Measurements from ENCODE around the gene GSTO2.

Gene GSTO2

DNA sequence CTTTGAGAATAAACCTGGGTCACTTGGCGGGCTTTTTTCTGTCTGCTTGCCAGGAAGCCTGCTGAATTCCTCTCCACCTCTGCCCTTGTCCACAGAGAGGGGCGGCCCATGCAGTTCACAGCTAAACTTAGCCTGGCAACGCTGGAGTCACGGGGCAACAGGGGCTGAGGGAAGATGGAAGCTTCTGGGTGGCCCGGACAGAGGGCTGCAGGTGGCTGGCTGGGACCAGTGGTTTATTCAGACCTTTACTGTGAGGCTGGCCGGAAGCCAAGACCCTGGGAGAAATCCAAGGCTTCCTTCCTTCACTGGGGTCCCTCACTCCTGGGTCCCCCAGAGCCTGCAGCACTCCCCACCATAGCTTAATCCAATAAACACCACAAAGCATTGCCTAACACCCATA is 52.2 kb downstream of the GSTO2 start:
- H3K4me2 ChIP-seq (ENCODE audit: low read length): no peak overlapping the region
- H3K27ac ChIP-seq: no peak overlapping the region
- H2AFZ ChIP-seq: no peak overlapping the region
- H3K4me3 ChIP-seq (ENCODE audit: low read depth, low read length): no peak overlapping the region
- peaks cover 2% of the 10 kb centered on the region for H3K79me2 ChIP-seq
- peaks cover 7% of the 10 kb centered on the region for H3K4me1 ChIP-seq
- H3K9ac ChIP-seq: no peak overlapping the region
- TF ChIP-seq, protein P1, sequence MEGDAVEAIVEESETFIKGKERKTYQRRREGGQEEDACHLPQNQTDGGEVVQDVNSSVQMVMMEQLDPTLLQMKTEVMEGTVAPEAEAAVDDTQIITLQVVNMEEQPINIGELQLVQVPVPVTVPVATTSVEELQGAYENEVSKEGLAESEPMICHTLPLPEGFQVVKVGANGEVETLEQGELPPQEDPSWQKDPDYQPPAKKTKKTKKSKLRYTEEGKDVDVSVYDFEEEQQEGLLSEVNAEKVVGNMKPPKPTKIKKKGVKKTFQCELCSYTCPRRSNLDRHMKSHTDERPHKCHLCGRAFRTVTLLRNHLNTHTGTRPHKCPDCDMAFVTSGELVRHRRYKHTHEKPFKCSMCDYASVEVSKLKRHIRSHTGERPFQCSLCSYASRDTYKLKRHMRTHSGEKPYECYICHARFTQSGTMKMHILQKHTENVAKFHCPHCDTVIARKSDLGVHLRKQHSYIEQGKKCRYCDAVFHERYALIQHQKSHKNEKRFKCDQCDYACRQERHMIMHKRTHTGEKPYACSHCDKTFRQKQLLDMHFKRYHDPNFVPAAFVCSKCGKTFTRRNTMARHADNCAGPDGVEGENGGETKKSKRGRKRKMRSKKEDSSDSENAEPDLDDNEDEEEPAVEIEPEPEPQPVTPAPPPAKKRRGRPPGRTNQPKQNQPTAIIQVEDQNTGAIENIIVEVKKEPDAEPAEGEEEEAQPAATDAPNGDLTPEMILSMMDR (IDR thresholded peaks at IDR 0.05): no peak
- no peaks in the 10 kb centered on the region for H3K9me3 ChIP-seq (ENCODE audit: control insufficient read depth, low read length)
- H3K36me3 ChIP-seq (ENCODE audit: control insufficient read depth, insufficient read depth, low read length): no peaks in the 10 kb centered on the region
- H3K27me3 ChIP-seq (ENCODE audit: control insufficient read depth, insufficient read depth, low read length): no peaks in the 10 kb centered on the region

DNA sequence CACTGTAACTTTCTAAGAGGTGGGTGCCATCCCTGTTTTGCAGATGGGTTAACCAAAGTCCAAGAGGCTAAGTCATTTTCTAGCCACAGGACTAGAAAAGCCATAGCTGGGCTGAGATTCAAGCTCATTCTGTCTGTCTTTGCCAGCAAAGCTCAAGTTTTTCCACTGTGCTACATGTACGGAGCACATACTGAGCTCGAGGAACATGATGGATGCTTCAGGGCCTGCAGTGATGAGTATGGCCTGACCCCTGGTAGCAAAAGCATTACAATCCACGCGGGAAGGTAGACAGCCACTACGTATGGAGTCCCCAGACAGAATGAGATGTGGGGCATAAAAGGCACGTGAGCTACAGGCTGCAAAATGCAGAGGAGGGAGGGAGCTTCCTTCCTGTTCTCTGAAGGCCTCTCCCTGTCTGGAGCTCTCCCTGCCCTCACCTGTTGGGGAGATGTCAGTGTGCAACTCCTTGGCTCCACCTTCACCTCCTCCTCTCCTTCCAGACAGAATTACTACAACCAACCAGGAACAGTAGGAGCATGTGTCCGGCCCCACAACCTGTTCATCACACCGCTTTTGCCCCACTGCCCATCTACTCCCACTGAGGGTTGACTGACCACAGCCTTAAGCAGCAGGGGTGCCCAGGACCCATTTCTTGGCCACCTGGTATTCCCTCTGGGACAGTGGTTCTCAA is 52.9 kb downstream of the GSTO2 start:
- peak overlapping the region; percentile 6 for H2AFZ ChIP-seq
- H3K9ac ChIP-seq: no peak overlapping the region
- H3K27me3 ChIP-seq (ENCODE audit: control insufficient read depth, insufficient read depth, low read length): no peaks in the 10 kb centered on the region
- H3K4me2 ChIP-seq (ENCODE audit: low read length): no peak overlapping the region
- H3K36me3 ChIP-seq (ENCODE audit: control insufficient read depth, insufficient read depth, low read length): no peaks in the 10 kb centered on the region
- peaks cover 7% of the 10 kb centered on the region for H3K4me1 ChIP-seq
- no peak overlapping the region for H3K27ac ChIP-seq
- no peaks in the 10 kb centered on the region for H3K9me3 ChIP-seq (ENCODE audit: control insufficient read depth, low read length)
- TF ChIP-seq, protein P1 (IDR thresholded peaks at IDR 0.05): no peak
- peaks cover 3% of the 10 kb centered on the region for H3K79me2 ChIP-seq
- no peak overlapping the region for H3K4me3 ChIP-seq (ENCODE audit: low read depth, low read length)

DNA sequence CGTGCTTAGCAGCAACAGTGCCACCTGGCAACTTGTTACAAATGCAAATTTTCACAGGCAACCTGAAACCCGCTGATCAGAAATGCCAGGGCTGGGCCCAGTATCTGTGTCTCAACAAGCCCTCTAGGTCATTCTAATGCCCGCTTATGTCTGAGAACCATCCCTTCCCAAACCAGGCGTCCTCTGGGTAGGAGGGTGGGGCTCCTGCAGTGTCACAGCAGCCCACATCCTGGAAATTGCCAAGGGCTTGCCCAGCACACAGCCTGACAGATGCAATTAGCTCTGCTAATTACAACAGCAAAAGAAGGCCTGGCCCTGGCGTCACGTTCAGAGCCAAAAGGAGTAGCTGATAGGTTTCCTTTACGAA is 53.4 kb downstream of the GSTO2 start:
- Histone ChIP-seq H2AFZ (peak overlapping the region; percentile 6), H3K4me3 (ENCODE audit: low read depth, low read length) (no peak overlapping the region), H3K4me2 (ENCODE audit: low read length) (no peak overlapping the region), H3K27me3 (ENCODE audit: control insufficient read depth, insufficient read depth, low read length) (no peaks in the 10 kb centered on the region), H3K9me3 (ENCODE audit: control insufficient read depth, low read length) (no peaks in the 10 kb centered on the region), H3K27ac (peak overlapping the region; percentile 0), H3K36me3 (ENCODE audit: control insufficient read depth, insufficient read depth, low read length) (no peaks in the 10 kb centered on the region), H3K4me1 (peaks cover 7% of the 10 kb centered on the region), H3K9ac (no peak overlapping the region), H3K79me2 (peaks cover 5% of the 10 kb centered on the region)
- TF ChIP-seq, protein P1 (IDR thresholded peaks at IDR 0.05): no peak

DNA sequence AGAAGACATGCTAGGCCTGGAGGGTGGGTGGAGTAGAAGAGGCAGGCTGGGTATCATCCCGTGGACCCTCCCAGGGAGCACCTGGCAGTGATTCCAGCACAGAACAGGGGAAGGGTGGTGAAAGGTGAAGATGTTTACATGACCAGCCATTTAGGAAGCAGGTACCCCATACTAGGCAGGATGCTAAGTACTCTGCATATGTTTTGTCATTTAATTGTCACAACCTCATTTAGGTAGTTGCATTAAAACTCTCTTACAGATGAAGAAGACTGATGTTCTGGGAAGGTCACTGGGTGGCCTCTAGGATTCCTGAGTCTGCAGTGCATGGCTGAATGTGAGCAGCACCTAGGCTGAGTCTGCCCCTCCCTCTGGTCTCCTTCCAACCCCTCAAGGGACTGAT is 54.1 kb downstream of the GSTO2 start:
- TF ChIP-seq, protein P1 (IDR thresholded peaks at IDR 0.05): no peak
- H3K9me3 ChIP-seq (ENCODE audit: control insufficient read depth, low read length): no peaks in the 10 kb centered on the region
- no peaks in the 10 kb centered on the region for H3K27me3 ChIP-seq (ENCODE audit: control insufficient read depth, insufficient read depth, low read length)
- peak overlapping the region; percentile 0 for H3K27ac ChIP-seq
- no peaks in the 10 kb centered on the region for H3K36me3 ChIP-seq (ENCODE audit: control insufficient read depth, insufficient read depth, low read length)
- H3K4me1 ChIP-seq: peaks cover 7% of the 10 kb centered on the region
- peaks cover 5% of the 10 kb centered on the region for H3K79me2 ChIP-seq
- H2AFZ ChIP-seq: no peak overlapping the region
- no peak overlapping the region for H3K9ac ChIP-seq
- H3K4me2 ChIP-seq (ENCODE audit: low read length): no peak overlapping the region
- no peak overlapping the region for H3K4me3 ChIP-seq (ENCODE audit: low read depth, low read length)

DNA sequence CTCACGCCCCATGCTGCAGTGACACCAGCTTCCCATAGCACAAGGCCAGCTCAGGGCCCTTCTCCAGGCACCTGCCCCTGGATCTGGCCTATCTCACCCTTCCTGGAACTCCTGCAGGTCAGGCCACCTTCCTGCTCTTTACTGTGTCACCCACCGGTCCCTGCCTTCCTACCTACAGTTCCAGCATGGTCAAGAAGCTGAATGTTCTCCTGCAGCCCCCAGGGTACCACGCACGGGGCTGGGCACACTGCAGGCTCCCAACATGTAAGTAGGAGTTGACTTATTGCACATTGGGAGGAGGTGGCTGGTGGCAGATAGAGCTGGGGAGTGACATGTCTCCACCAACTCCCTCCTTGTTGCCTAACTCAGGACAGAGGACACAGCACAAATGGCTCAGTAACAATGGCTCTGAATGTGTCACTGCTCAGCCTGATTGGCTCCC is 54.8 kb downstream of the GSTO2 start:
- peaks cover 5% of the 10 kb centered on the region for H3K79me2 ChIP-seq
- peaks cover 7% of the 10 kb centered on the region for H3K4me1 ChIP-seq
- H3K4me3 ChIP-seq (ENCODE audit: low read depth, low read length): no peak overlapping the region
- H3K27me3 ChIP-seq (ENCODE audit: control insufficient read depth, insufficient read depth, low read length): no peaks in the 10 kb centered on the region
- H3K4me2 ChIP-seq (ENCODE audit: low read length): no peak overlapping the region
- no peak overlapping the region for H2AFZ ChIP-seq
- no peaks in the 10 kb centered on the region for H3K36me3 ChIP-seq (ENCODE audit: control insufficient read depth, insufficient read depth, low read length)
- no peaks in the 10 kb centered on the region for H3K9me3 ChIP-seq (ENCODE audit: control insufficient read depth, low read length)
- TF ChIP-seq, protein P1 (IDR thresholded peaks at IDR 0.05): no peak
- no peak overlapping the region for H3K27ac ChIP-seq
- no peak overlapping the region for H3K9ac ChIP-seq
